GM21390 (cell line): Measurements from ENCODE around the gene GSTM2.

Experiments used
- ATAC-seq: cut with Tn5 transposase; IDR thresholded peaks from one replicate; pipeline ENCODE4 v1.9.1; 2021; ENCODE audit not compliant: unreplicated experiment

GSTM2 gene

DNA sequence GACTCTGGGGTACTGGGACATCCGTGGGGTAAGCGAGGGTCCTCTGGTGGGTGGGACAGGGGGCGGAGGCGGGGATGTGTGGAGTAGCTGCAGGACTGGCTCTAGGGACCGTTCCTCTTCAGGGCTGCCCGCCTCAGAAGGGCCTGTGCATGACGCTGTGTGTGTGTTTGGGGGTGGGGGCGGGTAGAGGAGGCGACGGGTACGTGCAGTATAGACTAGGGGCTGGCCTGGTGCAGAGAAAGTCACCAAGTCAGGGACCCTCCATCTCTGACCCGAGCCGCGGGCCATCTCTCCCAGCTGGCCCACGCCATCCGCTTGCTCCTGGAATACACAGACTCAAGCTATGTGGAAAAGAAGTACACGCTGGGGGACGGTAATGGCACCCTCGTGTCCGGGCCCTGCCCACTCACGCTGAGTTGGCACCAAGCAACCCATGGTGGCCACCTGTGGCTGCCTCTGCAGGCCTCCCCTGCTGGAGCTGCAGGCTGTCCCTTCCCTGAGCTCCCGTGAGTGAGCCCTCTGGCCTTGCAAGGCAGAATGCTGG lies 44.5 kb downstream of the GSTM2 start:
- ATAC-seq = no peak

DNA sequence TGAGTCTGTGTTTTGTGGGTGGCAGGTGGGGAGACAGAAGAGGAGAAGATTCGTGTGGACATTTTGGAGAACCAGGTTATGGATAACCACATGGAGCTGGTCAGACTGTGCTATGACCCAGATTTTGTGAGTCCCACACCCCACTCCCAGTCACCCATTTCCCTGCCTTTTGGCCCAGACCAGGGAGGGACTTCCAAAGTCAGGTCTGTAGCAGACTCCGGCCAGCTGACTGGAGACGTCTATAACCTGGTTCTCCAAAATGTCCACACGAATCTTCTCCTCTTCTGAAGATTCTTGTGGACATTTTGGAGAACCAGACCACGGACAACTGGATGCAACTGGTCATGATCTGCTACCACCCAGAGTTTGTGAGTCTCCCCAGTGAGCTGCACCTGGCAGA lies 45.8 kb downstream of the GSTM2 start:
- no peak for ATAC-seq

DNA sequence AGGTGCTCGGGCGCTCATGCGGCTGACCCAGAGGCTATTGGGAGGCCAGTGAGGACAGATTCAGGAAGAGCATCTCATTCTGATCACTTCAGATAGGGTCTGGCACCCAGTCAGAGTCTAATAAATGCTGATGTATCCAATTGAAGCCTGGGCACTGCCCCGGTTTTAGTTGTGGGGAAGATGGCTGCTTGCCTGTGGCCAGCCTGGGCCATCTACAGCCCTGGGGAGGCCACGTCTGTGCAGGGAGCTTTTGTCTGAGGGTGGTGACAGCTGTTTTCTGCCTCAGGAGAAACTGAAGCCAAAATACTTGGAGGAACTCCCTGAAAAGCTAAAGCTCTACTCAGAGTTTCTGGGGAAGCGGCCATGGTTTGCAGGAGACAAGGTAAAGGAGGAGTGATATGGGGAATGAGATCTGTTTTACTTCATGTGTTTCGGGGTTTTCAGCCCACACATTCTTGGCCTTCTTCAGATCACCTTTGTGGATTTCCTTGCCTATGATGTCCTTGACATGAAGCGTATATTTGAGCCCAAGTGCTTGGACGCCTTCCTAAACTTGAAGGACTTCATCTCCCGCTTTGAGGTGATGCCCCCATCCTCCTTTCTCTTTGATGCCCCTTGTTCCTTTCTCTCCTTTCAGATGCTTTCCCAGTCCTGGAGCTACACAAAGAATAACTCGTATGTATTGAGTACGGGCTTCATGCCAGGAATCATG lies 47.0 kb downstream of the GSTM2 start:
- ATAC-seq = no peak

GRCh38 chr1:109716121-109716520 lies 48.3 kb downstream of the GSTM2 start:
- ATAC-seq = no peak

- no peak for ATAC-seq
Observed at GRCh38 chr1:109716570-109717090, 48.8 kb downstream of the GSTM2 start.

DNA sequence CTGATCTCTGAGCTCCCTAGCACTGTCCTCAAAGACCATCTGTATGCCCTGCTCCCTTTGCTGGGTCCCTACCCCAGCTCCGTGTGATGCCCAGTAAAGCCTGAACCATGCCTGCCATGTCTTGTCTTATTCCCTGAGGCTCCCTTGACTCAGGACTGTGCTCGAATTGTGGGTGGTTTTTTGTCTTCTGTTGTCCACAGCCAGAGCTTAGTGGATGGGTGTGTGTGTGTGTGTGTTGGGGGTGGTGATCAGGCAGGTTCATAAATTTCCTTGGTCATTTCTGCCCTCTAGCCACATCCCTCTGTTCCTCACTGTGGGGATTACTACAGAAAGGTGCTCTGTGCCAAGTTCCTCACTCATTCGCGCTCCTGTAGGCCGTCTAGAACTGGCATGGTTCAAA lies 49.9 kb downstream of the GSTM2 start:
- no peak for ATAC-seq

GRCh38 chr1:109718495-109718894 lies 50.6 kb downstream of the GSTM2 start:
- ATAC-seq = no peak

DNA sequence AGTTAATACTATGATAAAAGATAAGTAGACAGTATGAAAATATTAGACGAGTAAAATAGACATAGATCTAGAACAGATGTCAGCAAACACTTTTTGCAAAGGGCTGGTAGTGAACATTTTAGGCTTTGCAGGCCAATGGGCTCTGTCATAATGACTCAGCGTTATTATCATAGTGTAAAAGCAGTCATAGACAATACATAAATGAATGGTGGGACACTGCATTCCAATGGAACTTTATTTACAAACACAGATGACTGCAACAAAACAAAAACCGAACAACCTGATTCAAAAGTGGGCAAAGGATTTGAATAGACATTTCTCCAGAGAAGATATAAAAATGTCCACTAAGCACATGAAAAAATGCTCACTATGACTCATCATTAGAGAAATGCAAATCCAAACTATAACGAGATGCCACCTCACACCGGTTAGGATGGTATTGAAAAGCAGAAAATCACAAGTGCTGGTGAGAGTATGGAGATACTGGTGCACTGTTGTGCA lies 51.5 kb downstream of the GSTM2 start:
- ATAC-seq = no peak

DNA sequence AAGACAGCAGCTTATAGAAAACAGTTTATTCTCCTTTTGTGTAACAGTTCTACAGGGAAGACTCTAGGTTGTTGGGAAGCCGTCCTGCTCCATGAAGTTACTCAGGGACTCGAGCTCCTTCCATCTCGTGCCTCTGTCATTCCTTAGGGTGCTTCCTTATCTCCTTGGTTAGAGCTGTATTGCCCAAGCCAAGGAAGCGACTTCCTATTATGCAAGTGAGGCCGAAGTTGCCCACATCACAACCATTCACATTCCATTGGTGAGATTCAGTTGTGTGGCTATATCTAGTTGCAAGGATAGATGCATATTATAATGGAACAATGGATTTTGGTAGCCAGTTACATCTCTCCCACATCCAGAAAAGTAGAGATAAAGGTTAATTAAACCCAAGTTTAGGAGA lies 53.2 kb downstream of the GSTM2 start:
- ATAC-seq = no peak

DNA sequence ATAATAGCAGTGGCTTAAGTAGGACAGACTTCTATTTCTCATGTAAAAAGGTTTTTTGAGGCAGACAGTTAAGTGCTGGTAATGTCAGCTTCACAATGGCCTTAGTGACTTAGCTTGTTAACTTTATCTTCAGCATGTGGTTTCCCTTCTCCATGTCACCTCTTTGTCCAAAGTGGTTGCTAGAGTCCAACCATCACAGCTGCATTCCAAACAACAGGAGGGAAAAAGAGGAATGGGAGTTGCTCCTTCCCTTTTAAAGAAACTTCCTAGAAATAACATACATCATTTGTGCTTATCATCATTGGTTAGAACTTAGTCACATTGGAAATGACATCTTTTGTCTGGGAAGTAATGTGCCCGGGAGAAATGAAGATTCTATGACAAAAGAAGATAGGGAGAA lies 54.1 kb downstream of the GSTM2 start:
- ATAC-seq = no peak

DNA sequence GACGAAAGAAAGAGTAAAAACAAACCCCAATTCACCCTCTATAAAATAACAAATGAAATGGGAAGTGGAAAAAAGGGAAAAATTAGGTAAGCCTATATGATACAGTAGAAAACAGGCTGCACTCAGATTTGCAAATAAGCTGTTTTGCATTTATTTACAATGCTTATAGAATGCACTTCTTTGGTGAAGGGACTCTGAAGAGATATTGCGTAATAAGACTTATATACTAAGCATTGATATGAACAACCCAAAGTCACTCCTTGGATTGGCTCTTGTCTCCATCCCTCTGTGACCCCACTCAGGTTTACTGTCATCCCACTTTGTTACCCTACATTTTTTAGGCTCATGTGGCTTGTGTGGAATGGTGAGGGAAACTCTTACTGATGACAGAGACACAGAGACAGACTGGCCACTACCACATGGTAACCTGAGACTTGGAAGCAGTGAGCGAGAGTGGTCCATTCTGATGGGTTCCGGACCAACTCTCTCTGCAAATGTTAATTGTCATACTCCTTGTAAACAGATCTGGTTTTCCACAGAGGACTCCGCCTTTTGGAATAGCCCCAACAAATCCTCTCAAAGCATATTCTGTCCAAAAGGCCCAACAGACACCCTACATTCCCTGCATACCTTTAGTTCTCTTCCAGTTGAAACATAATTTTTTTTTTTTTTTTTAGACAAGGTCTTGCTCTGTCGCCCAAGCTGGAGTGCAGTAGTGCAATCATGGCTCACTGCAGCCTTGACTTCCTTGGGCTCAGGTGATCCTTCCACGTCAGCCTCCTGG lies 55.2 kb downstream of the GSTM2 start:
- no peak for ATAC-seq
